A549 (cell line): ENCODE measurements around the gene ASPN. TPM values are rescaled to one million over a fixed set of nuclear protein-coding genes. Genes with fewer than 3 reads are reported as not detected.
A peak's percentile ranks its signal among the peaks of the same experiment; 100 is the strongest.

Experiments
- ATAC-seq, 2 experiments: fragments of 200-7000 bp in 1 of 2; fragments of >200 bp in 1 of 2; cut with Nextera tagmentation in 1 of 2; cut with Tn5 transposase in 1 of 2; 3 replicates each; pipeline versions ENCODE4 v1.8.0 to v1.9.1; 2018 to 2020; ENCODE audit warnings: mild to moderate bottlenecking in 1 of 2, moderate library complexity in 1 of 2
- CTCF ChIA-PET: fragments of 300-600 bp; sonication (Branson Sonifier 250); formaldehyde crosslinking; extraction: SDS; loops from one replicate; lab custom pipeline; 2021; ENCODE audit warnings: antibody characterized with exemption, inconsistent platforms; lab: Yijun Ruan, JAX
- POLR2A ChIA-PET: fragments of 350-600 bp; formaldehyde crosslinking; extraction: SDS; loops from one replicate; lab custom pipeline; 2021; ENCODE audit warnings: antibody characterized with exemption, inconsistent platforms; lab: Yijun Ruan, JAX
- DNase-seq, 2 experiments: peaks; one replicate each; pipeline versions ENCODE4 v3.0.0 to v3.0.0-alpha.2; 2011 to 2016; ENCODE audit warnings: low read depth in 1 of 2, low spot score in 1 of 2
- FAIRE-seq: peaks from 2 replicates; lab custom pipeline; 2011; peaks lifted over from hg19 to GRCh38; lab: Jason Lieb, UNC
- H3K27ac ChIP-seq, 2 experiments: fragments of >200 bp; sonication (Bioruptor Twin); formaldehyde crosslinking; 3 replicates each; pipeline ENCODE4 v1.5.1; 2016 to 2017
- H3K4me1 ChIP-seq: fragments of >200 bp; sonication (Bioruptor Twin); formaldehyde crosslinking; 3 replicates; pipeline ENCODE4 v1.6.1; 2016
- H3K4me2 ChIP-seq: fragments of >200 bp; sonication (Bioruptor Twin); formaldehyde crosslinking; 3 replicates; pipeline ENCODE4 v1.6.1; 2016
- H3K4me3 ChIP-seq: fragments of >200 bp; sonication (Bioruptor Twin); formaldehyde crosslinking; 3 replicates; pipeline ENCODE4 v1.5.1; 2016
- H3K9me3 ChIP-seq: fragments of >200 bp; sonication (Bioruptor Twin); formaldehyde crosslinking; 3 replicates; pipeline ENCODE4 v1.6.1; 2016
- EHMT2 ChIP-seq: fragments of 200-600 bp; sonication (generic); IDR thresholded peaks from 2 replicates; pipeline ENCODE4 v1.6.1; 2016; ENCODE audit warnings: antibody characterized with exemption, low read depth, mild to moderate bottlenecking, moderate library complexity
- EP300 ChIP-seq, 2 experiments: fragments of >200 bp; sonication (Bioruptor Twin); formaldehyde crosslinking; IDR thresholded peaks; 2 replicates in 1 of 2; 3 replicates in 1 of 2; pipeline ENCODE4 v1.6.1; 2016 to 2017
- FOSB ChIP-seq: fragments of 250-450 bp; sonication (Bioruptor Pico); IDR thresholded peaks from 2 replicates; pipeline ENCODE4 v1.5.0; 2020; ENCODE audit warnings: mild to moderate bottlenecking, moderate library complexity
- FOSL2 ChIP-seq, 2 experiments: fragments of 450-650 bp in 1 of 2; fragments of >200 bp in 1 of 2; sonication (Bioruptor Twin) in 1 of 2; formaldehyde crosslinking; IDR thresholded peaks; 2 replicates each; pipeline versions ENCODE4 v1.5.0 to v1.6.1; 2016 to 2020; ENCODE audit warnings: mild to moderate bottlenecking in 1 of 2, moderate library complexity in 1 of 2
- FOXS1 ChIP-seq: fragments of 250-450 bp; sonication (Bioruptor Pico); IDR thresholded peaks from 2 replicates; pipeline ENCODE4 v1.5.0; 2020; ENCODE audit warnings: mild to moderate bottlenecking, moderate library complexity
- HEYL ChIP-seq: fragments of 250-450 bp; sonication (Bioruptor Pico); IDR thresholded peaks from 2 replicates; pipeline ENCODE4 v1.8.0; 2021; ENCODE audit warnings: mild to moderate bottlenecking, moderate library complexity
- HOXB5 ChIP-seq: fragments of 250-450 bp; sonication (Bioruptor Pico); IDR thresholded peaks from 2 replicates; pipeline ENCODE4 v1.5.0; 2020; ENCODE audit warnings: mild to moderate bottlenecking, moderate library complexity
- KDM5A ChIP-seq: fragments of 200-600 bp; sonication (generic); IDR thresholded peaks from 2 replicates; pipeline ENCODE4 v1.6.1; 2016; ENCODE audit warnings: antibody characterized with exemption, mild to moderate bottlenecking
- MAZ ChIP-seq: fragments of 150-350 bp; IDR thresholded peaks from 2 replicates; pipeline ENCODE4 v1.6.1; 2014; ENCODE audit warnings: antibody characterized with exemption, low read depth, low read length, borderline replicate concordance
- MYC ChIP-seq: IDR thresholded peaks from 2 replicates; pipeline ENCODE4 v1.6.1; 2012; ENCODE audit warnings: mild to moderate bottlenecking, inconsistent platforms, low read length, improper control_type of control experiment, borderline replicate concordance
- NR3C1 ChIP-seq: fragments of >200 bp; sonication (Bioruptor Twin); formaldehyde crosslinking; IDR thresholded peaks from 3 replicates; pipeline ENCODE4 v1.6.1; 2017
- RAD21 ChIP-seq, 2 experiments: fragments of >200 bp in 1 of 2; sonication (Bioruptor Twin) in 1 of 2; formaldehyde crosslinking in 1 of 2; IDR thresholded peaks in 1 of 2; conservative IDR thresholded peaks in 1 of 2; 2 replicates in 1 of 2; 3 replicates in 1 of 2; pipeline ENCODE4 v1.6.1; 2012 to 2018; ENCODE audit warnings: inconsistent platforms in 1 of 2
- RNF2 ChIP-seq: fragments of 200-600 bp; sonication (generic); IDR thresholded peaks from 2 replicates; pipeline ENCODE4 v1.6.1; 2016; ENCODE audit warnings: low read depth, mild to moderate bottlenecking, antibody characterized with exemption, moderate library complexity, borderline replicate concordance
- SMC3 ChIP-seq: fragments of >200 bp; sonication (Bioruptor Twin); formaldehyde crosslinking; IDR thresholded peaks from 3 replicates; pipeline ENCODE4 v1.6.1; 2018; ENCODE audit warnings: inconsistent platforms
- SREBF2 ChIP-seq: fragments of 450-650 bp; IDR thresholded peaks from 2 replicates; pipeline ENCODE4 v1.6.1; 2014; ENCODE audit warnings: mild to moderate bottlenecking, moderate library complexity
- ZC3H11A ChIP-seq: fragments of 450-650 bp; IDR thresholded peaks from 2 replicates; pipeline ENCODE4 v1.6.1; 2014; ENCODE audit warnings: antibody characterized with exemption, mild to moderate bottlenecking
- ZNF302 ChIP-seq: fragments of 250-450 bp; sonication (Bioruptor Pico); IDR thresholded peaks from 2 replicates; pipeline ENCODE4 v1.9.0; 2021; ENCODE audit warnings: inconsistent platforms, mild to moderate bottlenecking, moderate library complexity
- WGBS: methylation state at CpG from one replicate; pipeline ENCODE4 v1.1.6; 2017; ENCODE audit errors: missing lambda C conversion rate; 5-methylcytosine and 5-hydroxymethylcytosine counted together
- polyA plus RNA-seq, 4 experiments: library from polyadenylated mRNA; depleted of rRNA in 3 of 4; stranded (reverse); fragments of >200 nt; fragmentation: RNase III in 1 of 4; extraction: RNeasy Plus Mini Kit Qiagen cat#74134 plus additional on column Dnase treatment in 1 of 4; gene quantifications; 2 replicates in 3 of 4; 3 replicates in 1 of 4; pipeline ENCODE4 v1.2.3, GENCODE V29; 2011 to 2017
- TF ChIP-seq, protein P1 (sequence below): fragments of >200 bp; sonication (Bioruptor Twin); formaldehyde crosslinking; IDR thresholded peaks from 3 replicates; pipeline ENCODE4 v1.5.1; 2016
- TF ChIP-seq, protein P2 (sequence below): fragments of 250-450 bp; sonication (Bioruptor Pico); IDR thresholded peaks from 2 replicates; pipeline ENCODE4 v1.5.0; 2021; ENCODE audit warnings: mild to moderate bottlenecking, moderate library complexity, borderline replicate concordance
- TF ChIP-seq, protein P3 (sequence below): IDR thresholded peaks from 2 replicates; pipeline ENCODE4 v1.6.1; 2012; ENCODE audit warnings: low read depth, borderline replicate concordance
- TF ChIP-seq, protein P4 (sequence below): IDR thresholded peaks from 2 replicates; pipeline ENCODE4 v1.6.1; 2012
- TF ChIP-seq, protein P5 (sequence below): fragments of >200 bp; sonication (Bioruptor Twin); formaldehyde crosslinking; IDR thresholded peaks from 2 replicates; pipeline ENCODE4 v1.6.1; 2016
- TF ChIP-seq, protein P6 (sequence below): fragments of 450-650 bp; IDR thresholded peaks from 2 replicates; pipeline ENCODE4 v1.6.1; 2014; ENCODE audit warnings: antibody characterized with exemption
- TF ChIP-seq, protein P7 (sequence below): fragments of 250-450 bp; sonication (Bioruptor Pico); IDR thresholded peaks from 2 replicates; pipeline ENCODE4 v1.5.0; 2020; ENCODE audit warnings: low read depth, mild to moderate bottlenecking, moderate library complexity

ASPN gene
- polyA plus RNA-seq, 2 of the 4 experiments (the other 2 are of a cell fraction): not detected

DNA sequence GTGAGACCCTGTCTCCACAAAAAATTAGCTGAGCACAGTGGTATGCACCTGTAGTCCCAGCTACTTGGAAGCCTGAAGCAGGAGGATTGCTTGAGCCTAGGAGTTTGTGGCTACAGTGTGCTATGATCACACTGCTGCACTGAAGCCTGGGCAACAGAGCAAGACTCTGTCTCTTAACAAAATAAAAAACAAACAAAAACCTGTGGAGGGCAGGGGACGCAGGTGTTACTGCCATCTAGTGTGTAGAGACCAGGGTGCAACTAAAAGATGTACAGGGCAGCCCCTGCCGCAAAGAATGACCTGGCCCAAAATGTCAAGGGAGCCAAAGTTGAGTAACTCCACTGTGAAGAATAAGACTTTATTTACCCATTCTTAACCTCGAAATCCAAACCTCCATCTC, 27.1 kb downstream of the ASPN start:
- H3K9me3 ChIP-seq: no peaks in the 10 kb centered on the region
- DNase-seq (peak; percentile 24 to 25), ATAC-seq (peak; percentile 77 to 81), FAIRE-seq (no peak)
- no peak overlapping the region for H3K4me3 ChIP-seq
- CTCF ChIA-PET: interaction anchor here (0.7 to 1.0 kb wide), 3 partner anchors 8 to 122 kb away, joined by 3 read pairs; no protein-coding TSS in a partner anchor
- no peaks in the 10 kb centered on the region for H3K4me1 ChIP-seq
- 20% methylated on average over 3 of the region's 3 CpGs for WGBS
- no peak for TF ChIP-seq HEYL (CRISPR knock-in tag)
- no peak for TF ChIP-seq RNF2
- TF ChIP-seq FOXS1 (CRISPR knock-in tag): no peak
- peak; percentile 38 to 46; a peak in 4 of 5 replicates for TF ChIP-seq RAD21 (conservative IDR thresholded peaks at IDR 0.05 in 1 of 2, IDR thresholded peaks at IDR 0.05 in 1 of 2)
- no peak for TF ChIP-seq EP300 (IDR thresholded peaks at IDR 0.05)
- TF ChIP-seq NR3C1: no peak
- TF ChIP-seq ZNF302 (CRISPR knock-in tag): no peak
- TF ChIP-seq, protein P1, sequence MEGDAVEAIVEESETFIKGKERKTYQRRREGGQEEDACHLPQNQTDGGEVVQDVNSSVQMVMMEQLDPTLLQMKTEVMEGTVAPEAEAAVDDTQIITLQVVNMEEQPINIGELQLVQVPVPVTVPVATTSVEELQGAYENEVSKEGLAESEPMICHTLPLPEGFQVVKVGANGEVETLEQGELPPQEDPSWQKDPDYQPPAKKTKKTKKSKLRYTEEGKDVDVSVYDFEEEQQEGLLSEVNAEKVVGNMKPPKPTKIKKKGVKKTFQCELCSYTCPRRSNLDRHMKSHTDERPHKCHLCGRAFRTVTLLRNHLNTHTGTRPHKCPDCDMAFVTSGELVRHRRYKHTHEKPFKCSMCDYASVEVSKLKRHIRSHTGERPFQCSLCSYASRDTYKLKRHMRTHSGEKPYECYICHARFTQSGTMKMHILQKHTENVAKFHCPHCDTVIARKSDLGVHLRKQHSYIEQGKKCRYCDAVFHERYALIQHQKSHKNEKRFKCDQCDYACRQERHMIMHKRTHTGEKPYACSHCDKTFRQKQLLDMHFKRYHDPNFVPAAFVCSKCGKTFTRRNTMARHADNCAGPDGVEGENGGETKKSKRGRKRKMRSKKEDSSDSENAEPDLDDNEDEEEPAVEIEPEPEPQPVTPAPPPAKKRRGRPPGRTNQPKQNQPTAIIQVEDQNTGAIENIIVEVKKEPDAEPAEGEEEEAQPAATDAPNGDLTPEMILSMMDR: peak; percentile 53
- no peak for TF ChIP-seq MYC
- TF ChIP-seq SMC3: 0 out of 3 replicates have a peak, but pooled peaks have one; percentile 32
- TF ChIP-seq, protein P2, sequence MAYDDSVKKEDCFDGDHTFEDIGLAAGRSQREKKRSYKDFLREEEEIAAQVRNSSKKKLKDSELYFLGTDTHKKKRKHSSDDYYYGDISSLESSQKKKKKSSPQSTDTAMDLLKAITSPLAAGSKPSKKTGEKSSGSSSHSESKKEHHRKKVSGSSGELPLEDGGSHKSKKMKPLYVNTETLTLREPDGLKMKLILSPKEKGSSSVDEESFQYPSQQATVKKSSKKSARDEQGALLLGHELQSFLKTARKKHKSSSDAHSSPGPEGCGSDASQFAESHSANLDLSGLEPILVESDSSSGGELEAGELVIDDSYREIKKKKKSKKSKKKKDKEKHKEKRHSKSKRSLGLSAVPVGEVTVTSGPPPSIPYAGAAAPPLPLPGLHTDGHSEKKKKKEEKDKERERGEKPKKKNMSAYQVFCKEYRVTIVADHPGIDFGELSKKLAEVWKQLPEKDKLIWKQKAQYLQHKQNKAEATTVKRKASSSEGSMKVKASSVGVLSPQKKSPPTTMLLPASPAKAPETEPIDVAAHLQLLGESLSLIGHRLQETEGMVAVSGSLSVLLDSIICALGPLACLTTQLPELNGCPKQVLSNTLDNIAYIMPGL (CRISPR knock-in tag): no peak
- no peak overlapping the region for H3K27ac ChIP-seq
- POLR2A ChIA-PET: no interaction called here
- no peak overlapping the region for H3K4me2 ChIP-seq

DNA sequence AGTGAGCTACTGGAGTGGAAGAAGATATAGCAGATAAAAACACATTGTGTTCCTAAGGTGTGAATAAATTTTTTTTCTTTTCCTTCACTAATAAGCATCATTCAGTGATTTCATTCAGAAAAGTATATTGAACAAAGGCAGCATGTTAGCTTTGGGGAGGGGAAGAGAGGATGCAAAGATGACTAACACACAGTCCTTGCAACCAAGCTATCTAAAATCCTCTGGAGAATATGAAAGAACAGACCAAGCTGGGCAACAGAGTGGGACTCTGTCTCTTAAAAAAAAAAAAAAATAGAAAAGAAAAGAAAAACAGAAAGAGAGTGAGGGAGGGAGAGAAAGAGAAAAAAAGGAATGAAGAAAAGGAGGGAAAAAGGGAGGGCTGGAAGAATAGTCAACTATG, 35.8 kb downstream of the ASPN start:
- H3K9me3 ChIP-seq: no peaks in the 10 kb centered on the region
- no peak overlapping the region for H3K27ac ChIP-seq
- DNase-seq (no peak), FAIRE-seq (no peak), ATAC-seq (no peak)
- ChIA-PET POLR2A (no interaction called here), CTCF (interaction anchor here (1.7 kb wide), 1 partner anchor 188 kb away, joined by 7 read pairs; no protein-coding TSS in a partner anchor)
- H3K4me2 ChIP-seq: no peak overlapping the region
- no peaks in the 10 kb centered on the region for H3K4me1 ChIP-seq
- no peak overlapping the region for H3K4me3 ChIP-seq
- TF ChIP-seq ZC3H11A (no peak), HEYL (CRISPR knock-in tag) (no peak), KDM5A (no peak), FOSL2 (IDR thresholded peaks at IDR 0.05) (no peak), FOSL2 (CRISPR knock-in tag; IDR thresholded peaks at IDR 0.05) (no peak), EHMT2 (no peak), FOSB (no peak), HOXB5 (CRISPR knock-in tag) (no peak), SREBF2 (no peak), MAZ (no peak)
- TF ChIP-seq, protein P3, sequence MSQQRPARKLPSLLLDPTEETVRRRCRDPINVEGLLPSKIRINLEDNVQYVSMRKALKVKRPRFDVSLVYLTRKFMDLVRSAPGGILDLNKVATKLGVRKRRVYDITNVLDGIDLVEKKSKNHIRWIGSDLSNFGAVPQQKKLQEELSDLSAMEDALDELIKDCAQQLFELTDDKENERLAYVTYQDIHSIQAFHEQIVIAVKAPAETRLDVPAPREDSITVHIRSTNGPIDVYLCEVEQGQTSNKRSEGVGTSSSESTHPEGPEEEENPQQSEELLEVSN: no peak
- TF ChIP-seq, protein P1: no peak
- TF ChIP-seq, protein P4, sequence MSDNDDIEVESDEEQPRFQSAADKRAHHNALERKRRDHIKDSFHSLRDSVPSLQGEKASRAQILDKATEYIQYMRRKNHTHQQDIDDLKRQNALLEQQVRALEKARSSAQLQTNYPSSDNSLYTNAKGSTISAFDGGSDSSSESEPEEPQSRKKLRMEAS: no peak
- TF ChIP-seq, protein P5, sequence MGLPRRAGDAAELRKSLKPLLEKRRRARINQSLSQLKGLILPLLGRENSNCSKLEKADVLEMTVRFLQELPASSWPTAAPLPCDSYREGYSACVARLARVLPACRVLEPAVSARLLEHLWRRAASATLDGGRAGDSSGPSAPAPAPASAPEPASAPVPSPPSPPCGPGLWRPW: no peak
- TF ChIP-seq, protein P6, sequence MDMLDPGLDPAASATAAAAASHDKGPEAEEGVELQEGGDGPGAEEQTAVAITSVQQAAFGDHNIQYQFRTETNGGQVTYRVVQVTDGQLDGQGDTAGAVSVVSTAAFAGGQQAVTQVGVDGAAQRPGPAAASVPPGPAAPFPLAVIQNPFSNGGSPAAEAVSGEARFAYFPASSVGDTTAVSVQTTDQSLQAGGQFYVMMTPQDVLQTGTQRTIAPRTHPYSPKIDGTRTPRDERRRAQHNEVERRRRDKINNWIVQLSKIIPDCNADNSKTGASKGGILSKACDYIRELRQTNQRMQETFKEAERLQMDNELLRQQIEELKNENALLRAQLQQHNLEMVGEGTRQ: no peak
- TF ChIP-seq, protein P7, sequence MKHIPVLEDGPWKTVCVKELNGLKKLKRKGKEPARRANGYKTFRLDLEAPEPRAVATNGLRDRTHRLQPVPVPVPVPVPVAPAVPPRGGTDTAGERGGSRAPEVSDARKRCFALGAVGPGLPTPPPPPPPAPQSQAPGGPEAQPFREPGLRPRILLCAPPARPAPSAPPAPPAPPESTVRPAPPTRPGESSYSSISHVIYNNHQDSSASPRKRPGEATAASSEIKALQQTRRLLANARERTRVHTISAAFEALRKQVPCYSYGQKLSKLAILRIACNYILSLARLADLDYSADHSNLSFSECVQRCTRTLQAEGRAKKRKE: no peak
